VCaP (cell line): ENCODE measurements around the gene FYN.

Experiments
- H3K27ac ChIP-seq: fragments of 450-650 bp; 2 replicates; pipeline ENCODE4 v1.5.1; 2017
- TF ChIP-seq, protein P1 (sequence below): fragments of 450-650 bp; conservative IDR thresholded peaks from 2 replicates; pipeline ENCODE4 v1.5.1; 2017; ENCODE audit warnings: mild to moderate bottlenecking, moderate library complexity

Gene FYN

DNA sequence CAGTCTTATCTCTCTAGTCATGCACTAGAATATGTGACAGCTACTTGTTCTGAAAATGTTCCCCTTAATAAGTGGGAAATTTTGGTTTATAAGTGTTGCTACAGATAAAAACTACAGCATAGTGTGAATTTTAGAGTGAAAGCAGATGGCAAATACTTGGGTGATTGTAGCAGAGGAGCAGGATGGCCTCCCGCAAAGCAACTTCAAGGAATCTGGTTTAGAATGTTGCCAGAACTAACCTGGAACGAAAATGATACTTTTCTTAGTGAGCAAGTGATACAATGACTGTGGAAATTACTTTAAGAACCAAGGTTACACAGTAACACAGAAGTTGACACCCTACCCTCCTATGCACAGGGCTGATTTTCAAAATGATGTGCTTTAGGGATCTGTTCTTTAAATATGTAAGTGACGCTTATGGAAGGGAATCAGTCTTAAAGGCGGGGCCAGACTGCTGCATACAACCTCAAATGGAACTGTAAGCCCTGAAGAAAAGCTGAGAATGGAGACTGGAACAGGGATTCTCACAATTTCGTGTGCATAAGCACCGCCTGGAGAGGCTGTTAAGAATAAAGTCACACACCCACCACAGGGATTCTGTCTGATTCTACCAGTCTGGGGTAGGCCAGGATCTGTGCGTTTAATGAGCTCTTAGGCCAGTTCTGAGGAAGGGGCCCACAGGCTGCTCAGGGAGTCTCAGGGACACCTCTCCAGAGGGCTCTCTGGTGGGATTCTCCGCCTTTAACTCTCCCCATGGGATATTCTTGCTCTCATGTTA lies 97.9 kb downstream of the FYN start:
- no peak overlapping the region for H3K27ac ChIP-seq

DNA sequence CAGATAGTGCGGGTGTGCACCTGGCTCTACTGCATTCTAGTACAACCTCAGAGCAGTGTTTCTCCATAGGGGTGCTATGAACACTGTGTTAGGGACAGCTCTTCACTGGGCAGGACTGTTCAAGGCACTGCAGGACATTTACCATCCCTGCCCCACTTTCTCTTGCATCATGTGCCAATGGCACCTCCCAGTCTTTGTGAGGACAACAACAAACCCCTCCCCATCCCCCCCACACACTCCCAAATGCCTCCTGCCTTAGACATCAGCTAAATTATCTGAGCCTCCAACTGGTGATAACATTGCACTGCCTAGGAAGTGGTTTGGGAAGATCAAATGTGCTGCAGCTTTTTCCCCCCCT lies 98.9 kb downstream of the FYN start:
- no peak overlapping the region for H3K27ac ChIP-seq
- TF ChIP-seq, protein P1, sequence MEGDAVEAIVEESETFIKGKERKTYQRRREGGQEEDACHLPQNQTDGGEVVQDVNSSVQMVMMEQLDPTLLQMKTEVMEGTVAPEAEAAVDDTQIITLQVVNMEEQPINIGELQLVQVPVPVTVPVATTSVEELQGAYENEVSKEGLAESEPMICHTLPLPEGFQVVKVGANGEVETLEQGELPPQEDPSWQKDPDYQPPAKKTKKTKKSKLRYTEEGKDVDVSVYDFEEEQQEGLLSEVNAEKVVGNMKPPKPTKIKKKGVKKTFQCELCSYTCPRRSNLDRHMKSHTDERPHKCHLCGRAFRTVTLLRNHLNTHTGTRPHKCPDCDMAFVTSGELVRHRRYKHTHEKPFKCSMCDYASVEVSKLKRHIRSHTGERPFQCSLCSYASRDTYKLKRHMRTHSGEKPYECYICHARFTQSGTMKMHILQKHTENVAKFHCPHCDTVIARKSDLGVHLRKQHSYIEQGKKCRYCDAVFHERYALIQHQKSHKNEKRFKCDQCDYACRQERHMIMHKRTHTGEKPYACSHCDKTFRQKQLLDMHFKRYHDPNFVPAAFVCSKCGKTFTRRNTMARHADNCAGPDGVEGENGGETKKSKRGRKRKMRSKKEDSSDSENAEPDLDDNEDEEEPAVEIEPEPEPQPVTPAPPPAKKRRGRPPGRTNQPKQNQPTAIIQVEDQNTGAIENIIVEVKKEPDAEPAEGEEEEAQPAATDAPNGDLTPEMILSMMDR, result no peak

More for the DNA sequence above, 97.9 kb downstream of the FYN start:
- TF ChIP-seq, protein P1, result no peak

DNA sequence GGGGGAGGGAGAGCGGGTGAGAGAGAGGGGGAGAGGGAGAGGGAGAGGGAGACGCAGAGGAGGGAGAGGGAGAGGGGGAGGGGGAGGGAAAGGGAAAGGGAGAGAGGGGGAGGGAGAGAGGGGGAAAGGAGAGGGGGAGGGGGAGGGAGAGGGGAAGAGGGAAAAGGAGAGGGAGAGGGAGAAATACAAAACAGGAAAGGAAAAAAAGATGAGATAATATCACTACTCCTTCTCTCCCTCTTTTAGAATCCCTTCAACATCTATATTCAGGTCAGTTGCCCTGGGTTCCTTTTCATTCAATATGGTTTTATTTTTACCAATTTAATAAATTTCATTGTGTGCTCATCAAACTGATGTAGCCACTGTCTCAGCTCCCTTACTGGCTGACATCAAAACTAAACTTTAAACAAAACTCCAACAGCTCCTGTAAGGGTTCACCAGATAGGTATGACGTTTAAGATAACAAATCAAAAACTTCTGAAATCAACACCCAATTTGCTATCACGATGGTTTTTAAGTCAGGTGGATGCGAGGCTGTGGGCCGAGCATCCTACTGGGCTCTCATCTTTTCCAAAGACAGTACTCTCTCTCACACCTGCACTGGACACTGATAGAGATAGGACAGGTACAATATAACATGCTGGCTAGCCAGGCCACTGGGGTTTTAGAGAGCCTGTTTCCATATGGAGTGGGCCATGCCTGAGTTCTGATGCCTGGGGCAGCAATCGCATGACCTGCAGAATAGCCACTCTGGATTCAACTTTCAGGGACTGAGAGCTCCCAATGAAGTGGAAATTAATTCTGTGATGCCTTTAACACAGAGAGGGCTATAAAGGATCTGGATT lies 99.5 kb downstream of the FYN start:
- no peak overlapping the region for H3K27ac ChIP-seq
- TF ChIP-seq, protein P1, result no peak

DNA sequence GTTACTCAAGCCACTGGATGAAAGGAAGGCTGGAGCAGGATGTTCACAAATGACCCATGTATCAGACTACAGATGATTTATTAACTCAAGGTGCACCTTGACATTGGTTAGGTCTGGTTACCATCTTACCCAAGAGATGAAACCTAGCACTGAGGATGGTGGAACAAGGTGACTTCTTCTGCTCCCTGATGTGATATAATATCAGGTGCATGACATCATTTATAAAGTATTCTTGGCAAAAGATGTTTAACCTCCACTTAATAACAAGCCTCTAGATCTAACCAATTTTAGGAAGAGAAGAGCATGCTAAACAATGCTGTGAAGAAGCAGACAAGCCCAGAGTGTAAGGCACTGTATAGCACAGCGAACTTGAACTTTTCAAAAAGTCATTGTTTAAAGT lies 100.9 kb downstream of the FYN start:
- H3K27ac ChIP-seq, result no peak overlapping the region
- TF ChIP-seq, protein P1, result no peak

DNA sequence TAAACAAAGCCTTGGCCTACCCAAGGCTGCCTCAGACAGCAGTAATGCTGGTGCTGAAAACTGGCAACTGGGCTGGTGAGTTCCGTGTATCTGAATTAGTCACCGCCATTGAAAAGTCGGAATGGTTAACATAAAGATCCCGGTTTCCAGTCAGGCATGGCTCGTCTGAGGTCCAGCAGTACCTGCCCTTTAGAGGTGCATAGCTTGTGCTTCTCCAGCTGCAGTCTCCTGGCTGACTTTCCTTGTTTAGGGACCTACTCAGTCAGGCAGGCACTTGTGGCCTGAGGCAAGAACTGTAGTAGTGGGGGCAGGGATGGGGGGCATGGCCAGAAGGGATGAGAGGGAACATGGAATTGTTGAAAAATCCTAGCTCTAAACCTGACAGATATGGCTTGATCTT lies 101.6 kb downstream of the FYN start:
- TF ChIP-seq, protein P1, result no peak
- no peak overlapping the region for H3K27ac ChIP-seq

DNA sequence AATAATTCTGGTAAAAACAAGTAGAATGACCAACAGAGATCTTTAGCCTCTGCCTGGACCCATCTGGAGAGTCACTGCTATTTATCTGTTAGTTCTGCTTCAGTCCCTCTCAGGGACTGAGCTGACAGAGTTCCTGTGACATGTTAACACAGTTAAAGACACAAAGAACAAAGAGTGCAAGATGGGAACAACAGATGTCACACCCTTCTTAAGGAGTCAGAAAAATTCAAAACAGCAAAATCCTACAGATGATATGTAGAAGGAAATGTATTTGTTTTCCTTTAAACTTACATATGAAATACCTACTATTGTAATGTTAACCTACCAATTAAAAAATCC lies 102.2 kb downstream of the FYN start:
- no peak overlapping the region for H3K27ac ChIP-seq
- TF ChIP-seq, protein P1, result no peak

DNA sequence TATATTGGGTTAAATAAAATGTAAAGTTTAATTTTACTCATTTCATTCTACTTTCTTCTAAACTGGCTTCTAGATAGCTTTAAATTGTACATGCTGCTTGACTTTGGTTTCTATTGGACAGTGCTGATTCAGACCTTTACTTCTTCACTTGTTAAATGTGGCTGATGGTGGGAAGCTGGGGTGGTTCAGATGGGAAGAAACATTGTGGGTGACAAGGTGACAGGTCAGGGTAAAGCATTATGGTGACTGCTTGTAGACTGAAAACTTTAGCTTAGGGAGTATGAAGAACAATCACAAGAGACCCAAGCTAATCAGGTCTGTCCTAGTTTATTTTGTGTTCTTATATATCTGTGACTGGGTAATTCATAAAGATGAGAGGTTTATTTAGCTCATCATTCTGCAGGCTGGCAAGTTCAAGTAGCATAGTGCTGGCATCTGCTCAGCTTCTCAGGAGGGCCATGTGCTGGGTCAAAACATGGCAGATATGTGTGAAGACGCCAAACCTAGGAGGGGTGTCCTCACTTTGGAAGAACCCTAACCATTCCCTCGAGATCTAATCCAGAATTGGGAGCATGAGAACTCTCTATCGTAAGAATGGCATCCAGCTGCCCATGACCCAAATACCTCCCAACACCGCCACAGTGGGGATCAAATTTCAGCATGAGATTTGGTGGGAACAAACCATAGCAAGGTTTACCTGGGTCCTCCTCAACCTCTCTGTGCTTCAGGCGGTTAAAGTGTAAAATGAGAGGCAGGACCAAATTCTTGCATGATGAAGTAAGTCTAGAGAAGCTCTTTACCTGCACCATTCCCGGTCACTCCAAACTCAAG lies 102.8 kb downstream of the FYN start:
- TF ChIP-seq, protein P1, result no peak
- no peak overlapping the region for H3K27ac ChIP-seq
